PC-9 (cell line): ENCODE results near the gene TUFT1. TPM values are rescaled to one million over a fixed set of nuclear protein-coding genes. Genes with fewer than 3 reads are reported as not detected.

Source experiments
- BruUV-seq: library from RNA; stranded (reverse); fragments of 400-500 nt; replicated peaks from 2 replicates; lab custom pipeline; 2021; lab: Mats Ljungman, UMichigan
- CTCF ChIA-PET: fragments of 300-600 bp; sonication (Branson Sonifier 250); formaldehyde crosslinking; loops from one replicate; lab custom pipeline; 2022; ENCODE audit warnings: antibody characterized with exemption; lab: Charles Lee
- POLR2A ChIA-PET: fragments of 300-600 bp; sonication (Branson Sonifier 250); formaldehyde crosslinking; loops from one replicate; lab custom pipeline; 2022; ENCODE audit warnings: antibody characterized with exemption; ENCODE audit not compliant: unreplicated experiment; lab: Charles Lee
- DNase-seq, 2 experiments: peaks; one replicate each; pipeline versions ENCODE4 v3.0.0 to v3.0.0-alpha.2; 2015 to 2022; ENCODE audit warnings: mixed read lengths in 1 of 2
- H2AFZ ChIP-seq: fragments of 200-600 bp; sonication (generic); 2 replicates; pipeline ENCODE4 v1.8.1; 2017; ENCODE audit warnings: antibody characterized with exemption
- H3F3A ChIP-seq: fragments of 200-600 bp; sonication (generic); 2 replicates; pipeline ENCODE4 v1.8.1; 2017; ENCODE audit warnings: antibody characterized with exemption, mild to moderate bottlenecking, low read depth; ENCODE audit not compliant: insufficient read depth
- H3K27ac ChIP-seq: fragments of 200-600 bp; sonication (generic); 2 replicates; pipeline ENCODE4 v1.6.1; 2016; ENCODE audit warnings: mixed run types
- H3K27me3 ChIP-seq: fragments of 200-600 bp; sonication (generic); 2 replicates; pipeline ENCODE4 v1.6.1; 2016; ENCODE audit warnings: low read depth, mixed run types; ENCODE audit not compliant: insufficient read depth
- H3K36me3 ChIP-seq: fragments of 200-600 bp; sonication (generic); 2 replicates; pipeline ENCODE4 v1.6.1; 2016; ENCODE audit warnings: low read depth, mixed run types
- H3K4me1 ChIP-seq: fragments of 200-600 bp; sonication (generic); replicated peaks from 2 replicates; pipeline ENCODE4 v1.6.1; 2016; ENCODE audit warnings: mixed run types; ENCODE audit not compliant: insufficient read depth
- H3K4me2 ChIP-seq: fragments of 200-600 bp; sonication (generic); 2 replicates; pipeline ENCODE4 v1.6.1; 2017; ENCODE audit warnings: mixed run types
- H3K4me3 ChIP-seq: fragments of 200-600 bp; sonication (generic); 2 replicates; pipeline ENCODE4 v1.6.1; 2016; ENCODE audit warnings: mixed run types
- H3K79me2 ChIP-seq: fragments of 200-600 bp; sonication (generic); 2 replicates; pipeline ENCODE4 v1.6.1; 2017; ENCODE audit warnings: low read depth, mixed run types
- H3K9me2 ChIP-seq: fragments of 200-600 bp; sonication (generic); 2 replicates; pipeline ENCODE4 v1.8.1; 2017; ENCODE audit warnings: mild to moderate bottlenecking; ENCODE audit not compliant: insufficient read depth
- H3K9me3 ChIP-seq: fragments of 200-600 bp; sonication (generic); 2 replicates; pipeline ENCODE4 v1.8.1; 2016; ENCODE audit warnings: low read depth; ENCODE audit not compliant: insufficient read depth
- H4K20me1 ChIP-seq: fragments of 200-600 bp; sonication (generic); 2 replicates; pipeline ENCODE4 v1.8.1; 2017; ENCODE audit not compliant: insufficient read depth
- EZH2 ChIP-seq: fragments of 200-600 bp; sonication (generic); IDR thresholded peaks from 2 replicates; pipeline ENCODE4 v1.8.0; 2017; ENCODE audit warnings: antibody characterized with exemption, low read depth
- intact Hi-C: fragments of 100-400 bp; cut with micrococcal nuclease; formaldehyde crosslinking; loops from one replicate; pipeline ENCODE4 v1.10.0; 2022; ENCODE audit not compliant: unreplicated experiment
- total RNA-seq: library from RNA; stranded (reverse); gene quantifications from 2 replicates; pipeline ENCODE4 v1.2.3, GENCODE V29; 2021
- TF ChIP-seq, protein P1 (sequence below): fragments of 200-600 bp; sonication (generic); conservative IDR thresholded peaks from 2 replicates; pipeline ENCODE4 v1.6.1; 2017; ENCODE audit warnings: mixed run types, antibody characterized with exemption, mild to moderate bottlenecking, moderate library complexity

TUFT1 gene
- total RNA-seq, 1 experiment from 2014 or later = 35.3 TPM

DNA sequence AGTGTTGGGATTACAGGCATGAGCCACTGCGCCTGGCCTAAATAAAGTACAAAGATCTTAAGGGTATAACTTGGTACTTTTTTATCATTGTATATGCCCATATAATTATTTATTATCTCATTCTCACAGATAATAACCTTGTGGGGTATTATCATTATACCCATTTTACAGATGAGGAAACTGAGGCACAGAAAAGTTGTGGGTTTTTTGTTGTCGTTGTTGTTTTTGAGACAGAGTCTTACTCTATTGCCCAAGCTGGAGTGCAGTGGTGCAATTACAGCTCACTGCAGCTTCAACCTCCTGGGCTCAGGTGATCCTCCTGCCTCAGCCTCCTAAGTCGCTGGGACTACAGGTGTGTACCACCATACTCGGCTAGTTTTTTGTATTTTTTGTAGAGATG lies 24.8 kb upstream of the TUFT1 start:
- peak overlapping the region; percentile 96 for H3K27ac ChIP-seq
- no peak overlapping the region for H3K4me3 ChIP-seq
- peaks cover 58% of the 10 kb centered on the region for H3K4me1 ChIP-seq
- POLR2A ChIA-PET = interaction anchor here (1.2 kb wide), 1 partner anchor 24 kb away, joined by 12 read pairs; the partner anchor contains the start of gene TUFT1
- H3K9me3 ChIP-seq = no peaks in the 10 kb centered on the region
- intact Hi-C loops = no loop called here
- H3K9me2 ChIP-seq = no peaks in the 10 kb centered on the region
- 0 out of 2 replicates have a peak, but pooled peaks cover 12% of the 10 kb centered on the region for H3K36me3 ChIP-seq
- H3F3A ChIP-seq = peaks cover 56% of the 10 kb centered on the region
- DNase-seq = no peak
- BruUV-seq = no TSS peak
- peaks cover 53% of the 10 kb centered on the region for H3K79me2 ChIP-seq
- H2AFZ ChIP-seq = no peak overlapping the region
- H3K27me3 ChIP-seq = no peaks in the 10 kb centered on the region
- peak overlapping the region; percentile 97 for H3K4me2 ChIP-seq
- TF ChIP-seq, protein P1, sequence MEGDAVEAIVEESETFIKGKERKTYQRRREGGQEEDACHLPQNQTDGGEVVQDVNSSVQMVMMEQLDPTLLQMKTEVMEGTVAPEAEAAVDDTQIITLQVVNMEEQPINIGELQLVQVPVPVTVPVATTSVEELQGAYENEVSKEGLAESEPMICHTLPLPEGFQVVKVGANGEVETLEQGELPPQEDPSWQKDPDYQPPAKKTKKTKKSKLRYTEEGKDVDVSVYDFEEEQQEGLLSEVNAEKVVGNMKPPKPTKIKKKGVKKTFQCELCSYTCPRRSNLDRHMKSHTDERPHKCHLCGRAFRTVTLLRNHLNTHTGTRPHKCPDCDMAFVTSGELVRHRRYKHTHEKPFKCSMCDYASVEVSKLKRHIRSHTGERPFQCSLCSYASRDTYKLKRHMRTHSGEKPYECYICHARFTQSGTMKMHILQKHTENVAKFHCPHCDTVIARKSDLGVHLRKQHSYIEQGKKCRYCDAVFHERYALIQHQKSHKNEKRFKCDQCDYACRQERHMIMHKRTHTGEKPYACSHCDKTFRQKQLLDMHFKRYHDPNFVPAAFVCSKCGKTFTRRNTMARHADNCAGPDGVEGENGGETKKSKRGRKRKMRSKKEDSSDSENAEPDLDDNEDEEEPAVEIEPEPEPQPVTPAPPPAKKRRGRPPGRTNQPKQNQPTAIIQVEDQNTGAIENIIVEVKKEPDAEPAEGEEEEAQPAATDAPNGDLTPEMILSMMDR = no peak
- TF ChIP-seq EZH2 = no peak
- no peaks in the 10 kb centered on the region for H4K20me1 ChIP-seq
- CTCF ChIA-PET = no interaction called here

DNA sequence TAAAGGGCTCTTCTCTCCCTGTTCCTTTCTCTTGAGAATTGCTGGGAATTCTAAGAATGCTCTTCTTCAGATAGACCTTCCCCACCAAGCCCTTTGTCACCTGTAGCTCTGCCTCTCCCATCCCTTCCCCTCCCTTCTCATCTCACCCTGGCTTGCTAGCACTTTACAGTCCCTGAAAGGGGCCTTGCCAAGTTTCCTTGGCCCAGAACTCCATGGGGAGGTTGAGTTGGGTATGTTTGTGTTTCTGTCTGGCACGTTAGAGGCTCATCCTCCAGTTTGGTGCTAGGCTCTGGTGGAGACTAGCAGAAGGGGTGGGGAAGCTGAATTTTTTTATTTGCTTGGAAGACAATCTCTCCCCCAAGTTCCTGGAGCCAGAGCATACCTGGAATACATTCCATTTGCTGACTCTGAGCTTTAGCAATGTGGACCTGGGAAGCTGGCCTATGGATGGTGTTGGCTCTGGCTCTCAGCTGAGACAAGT lies 24.0 kb upstream of the TUFT1 start:
- DNase-seq = peak; percentile 72 to 86
- Histone ChIP-seq H3F3A (peaks cover 50% of the 10 kb centered on the region), H3K79me2 (peaks cover 53% of the 10 kb centered on the region), H3K36me3 (peaks cover 20% of the 10 kb centered on the region; the same call in 1 of the 2 replicates), H3K27ac (peak overlapping the region; percentile 96), H4K20me1 (no peaks in the 10 kb centered on the region), H2AFZ (no peak overlapping the region), H3K9me2 (no peaks in the 10 kb centered on the region), H3K4me3 (no peak overlapping the region), H3K4me2 (peak overlapping the region; percentile 97), H3K4me1 (peaks cover 53% of the 10 kb centered on the region), H3K9me3 (no peaks in the 10 kb centered on the region), H3K27me3 (no peaks in the 10 kb centered on the region)
- no TSS peak for BruUV-seq
- POLR2A ChIA-PET = interaction anchor here (0.6 to 1.2 kb wide), 4 partner anchors 24 to 163 kb away, joined by 4 to 12 read pairs (median 8); partner anchors contain the start of gene TUFT1
- CTCF ChIA-PET = interaction anchor here (0.6 kb wide), 2 partner anchors 21 to 43 kb away, joined by 4 to 8 read pairs; no protein-coding TSS in a partner anchor
- TF ChIP-seq, protein P1 = no peak
- no peak for TF ChIP-seq EZH2
- intact Hi-C loops = loop anchor here (1.0 kb wide), 1 partner anchor 57 kb away; the partner anchor contains the start of gene POGZ

DNA sequence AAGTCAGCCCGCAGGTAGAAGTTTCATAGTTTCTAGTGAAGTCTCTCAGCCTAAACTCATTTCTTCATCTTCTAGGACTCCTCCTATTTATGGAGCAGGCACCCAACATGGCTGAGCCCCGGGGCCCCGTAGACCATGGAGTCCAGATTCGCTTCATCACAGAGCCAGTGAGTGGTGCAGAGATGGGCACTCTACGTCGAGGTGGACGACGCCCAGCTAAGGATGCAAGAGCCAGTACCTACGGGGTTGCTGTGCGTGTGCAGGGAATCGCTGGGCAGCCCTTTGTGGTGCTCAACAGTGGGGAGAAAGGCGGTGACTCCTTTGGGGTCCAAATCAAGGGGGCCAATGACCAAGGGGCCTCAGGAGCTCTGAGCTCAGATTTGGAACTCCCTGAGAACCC lies 21.7 kb upstream of the TUFT1 start:
- H3K27me3 ChIP-seq = no peaks in the 10 kb centered on the region
- ChIA-PET POLR2A (no interaction called here), CTCF (interaction anchor here (0.6 to 0.7 kb wide), 2 partner anchors 20 to 318 kb away, joined by 5 to 7 read pairs; no protein-coding TSS in a partner anchor)
- H3K79me2 ChIP-seq = peaks cover 44% of the 10 kb centered on the region
- no peak overlapping the region for H3K4me2 ChIP-seq
- H3K4me3 ChIP-seq = no peak overlapping the region
- no peak for DNase-seq
- no peaks in the 10 kb centered on the region for H3K9me3 ChIP-seq
- H2AFZ ChIP-seq = no peak overlapping the region
- peaks cover 39% of the 10 kb centered on the region for H3K4me1 ChIP-seq
- H3K36me3 ChIP-seq = peaks cover 27% of the 10 kb centered on the region; the same call in 1 of the 2 replicates
- H4K20me1 ChIP-seq = no peaks in the 10 kb centered on the region
- TF ChIP-seq, protein P1 = no peak
- TF ChIP-seq EZH2 = no peak
- H3K9me2 ChIP-seq = no peaks in the 10 kb centered on the region
- intact Hi-C loops = no loop called here
- H3F3A ChIP-seq = peaks cover 31% of the 10 kb centered on the region
- no TSS peak for BruUV-seq
- no peak overlapping the region for H3K27ac ChIP-seq
